ENCODE data around the gene KMT2C. TPM values are rescaled to one million over a fixed set of nuclear protein-coding genes. Genes with fewer than 3 reads are reported as not detected.

The KMT2C gene
- total and polyA plus RNA-seq, 7 donors, result 5.8 to 82.3 (median 45.7) TPM

GRCh38 chr7:152148706-152149105 is 287.1 kb downstream of the KMT2C start:
- H3K27ac ChIP-seq, result no peak overlapping the region
- DNase-seq (no peak), ATAC-seq (no peak)
- H3K4me3 ChIP-seq, result no peak overlapping the region
- intact Hi-C loops (cut with DNase I), result loop anchor here in 1 of 2 donors (10.0 kb wide), 1 partner anchor 274 kb away; the partner anchor contains the start of gene PRKAG2
- 78 to 91% (median 86%) methylated on average over 5 of the region's 5 CpGs for WGBS, 3 donors
- TF ChIP-seq, protein P1, sequence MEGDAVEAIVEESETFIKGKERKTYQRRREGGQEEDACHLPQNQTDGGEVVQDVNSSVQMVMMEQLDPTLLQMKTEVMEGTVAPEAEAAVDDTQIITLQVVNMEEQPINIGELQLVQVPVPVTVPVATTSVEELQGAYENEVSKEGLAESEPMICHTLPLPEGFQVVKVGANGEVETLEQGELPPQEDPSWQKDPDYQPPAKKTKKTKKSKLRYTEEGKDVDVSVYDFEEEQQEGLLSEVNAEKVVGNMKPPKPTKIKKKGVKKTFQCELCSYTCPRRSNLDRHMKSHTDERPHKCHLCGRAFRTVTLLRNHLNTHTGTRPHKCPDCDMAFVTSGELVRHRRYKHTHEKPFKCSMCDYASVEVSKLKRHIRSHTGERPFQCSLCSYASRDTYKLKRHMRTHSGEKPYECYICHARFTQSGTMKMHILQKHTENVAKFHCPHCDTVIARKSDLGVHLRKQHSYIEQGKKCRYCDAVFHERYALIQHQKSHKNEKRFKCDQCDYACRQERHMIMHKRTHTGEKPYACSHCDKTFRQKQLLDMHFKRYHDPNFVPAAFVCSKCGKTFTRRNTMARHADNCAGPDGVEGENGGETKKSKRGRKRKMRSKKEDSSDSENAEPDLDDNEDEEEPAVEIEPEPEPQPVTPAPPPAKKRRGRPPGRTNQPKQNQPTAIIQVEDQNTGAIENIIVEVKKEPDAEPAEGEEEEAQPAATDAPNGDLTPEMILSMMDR (IDR thresholded peaks at IDR 0.05), result no peak
- no peaks in the 10 kb centered on the region for H3K4me1 ChIP-seq
- H3K9me3 ChIP-seq, result no peaks in the 10 kb centered on the region
- H3K27me3 ChIP-seq (ENCODE audit: insufficient read depth in 3 of 3, low read length in 2 of 3), result no peaks in the 10 kb centered on the region
- peaks cover 13 to 100% of the 10 kb centered on the region in 2 donors for H3K36me3 ChIP-seq (ENCODE audit: insufficient read depth in 1 of 2, low read depth in 1 of 2)

- no peaks in the 10 kb centered on the region for H3K4me1 ChIP-seq
- H3K27me3 ChIP-seq (ENCODE audit: insufficient read depth in 3 of 3, low read length in 2 of 3), result no peaks in the 10 kb centered on the region
- DNase-seq (no peak), ATAC-seq (peak in 3 of 4 donors; percentile 59 to 73 (median 71))
- H3K4me3 ChIP-seq, result no peak overlapping the region
- no peak overlapping the region for H3K27ac ChIP-seq
- peaks cover 8 to 100% of the 10 kb centered on the region in 2 donors for H3K36me3 ChIP-seq (ENCODE audit: insufficient read depth in 1 of 2, low read depth in 1 of 2)
- WGBS, 3 donors, result 72 to 80% (median 73%) methylated on average over 4 of the region's 4 CpGs
- TF ChIP-seq, protein P1 (IDR thresholded peaks at IDR 0.05), result peak; percentile 50
- no peaks in the 10 kb centered on the region for H3K9me3 ChIP-seq
- intact Hi-C loops (cut with DNase I), result loop anchor here in 1 of 2 donors (10.0 kb wide), 1 partner anchor 271 kb away; the partner anchor contains the start of gene PRKAG2
Observed at GRCh38 chr7:152145853-152146466, 289.8 kb downstream of the KMT2C start.

- H3K9me3 ChIP-seq, result no peaks in the 10 kb centered on the region
- DNase-seq (no peak), ATAC-seq (no peak)
- no peak overlapping the region for H3K27ac ChIP-seq
- H3K4me3 ChIP-seq, result no peak overlapping the region
- no peaks in the 10 kb centered on the region for H3K4me1 ChIP-seq
- no peaks in the 10 kb centered on the region for H3K27me3 ChIP-seq (ENCODE audit: insufficient read depth in 3 of 3, low read length in 2 of 3)
- 77 to 81% (median 78%) methylated on average over 12 of the region's 12 CpGs for WGBS, 3 donors
- H3K36me3 ChIP-seq (ENCODE audit: insufficient read depth in 1 of 2, low read depth in 1 of 2), result peaks cover 8 to 100% of the 10 kb centered on the region in 2 donors
- TF ChIP-seq, protein P1 (IDR thresholded peaks at IDR 0.05), result no peak
- intact Hi-C loops (cut with DNase I), result loop anchor here in 1 of 2 donors (10.0 kb wide), 1 partner anchor 270 kb away; the partner anchor contains the start of gene PRKAG2
Observed at GRCh38 chr7:152144557-152145245, 291.1 kb downstream of the KMT2C start.

GRCh38 chr7:152142976-152143595 is 292.7 kb downstream of the KMT2C start:
- no peak for ATAC-seq
- no peak for DNase-seq
- no peaks in the 10 kb centered on the region for H3K4me1 ChIP-seq
- no peaks in the 10 kb centered on the region for H3K9me3 ChIP-seq
- intact Hi-C loops (cut with DNase I), result loop anchor here in 1 of 2 donors (10.0 kb wide), 1 partner anchor 268 kb away; the partner anchor contains the start of gene PRKAG2
- H3K4me3 ChIP-seq, result no peak overlapping the region
- no peaks in the 10 kb centered on the region for H3K27me3 ChIP-seq (ENCODE audit: insufficient read depth in 3 of 3, low read length in 2 of 3)
- peaks cover 3 to 100% of the 10 kb centered on the region in 2 donors for H3K36me3 ChIP-seq (ENCODE audit: insufficient read depth in 1 of 2, low read depth in 1 of 2)
- 68 to 76% (median 72%) methylated on average over 5 of the region's 5 CpGs for WGBS, 3 donors
- TF ChIP-seq, protein P1 (IDR thresholded peaks at IDR 0.05), result no peak
- no peak overlapping the region for H3K27ac ChIP-seq
